Activated CD4-positive, CD25-positive, alpha-beta regulatory T cell (primary cell): ENCODE results near the gene PRR29.
"Not testable (repeated sequence)": the region's sequence is repeated elsewhere in the genome, so short reads cannot be mapped to it uniquely, and the experiment has no call there.

Source experiments
- DNase-seq, 4 experiments: peaks; one replicate each; lab custom pipeline; 2025; lab: John Stamatoyannopoulos, UW

Gene PRR29

DNA sequence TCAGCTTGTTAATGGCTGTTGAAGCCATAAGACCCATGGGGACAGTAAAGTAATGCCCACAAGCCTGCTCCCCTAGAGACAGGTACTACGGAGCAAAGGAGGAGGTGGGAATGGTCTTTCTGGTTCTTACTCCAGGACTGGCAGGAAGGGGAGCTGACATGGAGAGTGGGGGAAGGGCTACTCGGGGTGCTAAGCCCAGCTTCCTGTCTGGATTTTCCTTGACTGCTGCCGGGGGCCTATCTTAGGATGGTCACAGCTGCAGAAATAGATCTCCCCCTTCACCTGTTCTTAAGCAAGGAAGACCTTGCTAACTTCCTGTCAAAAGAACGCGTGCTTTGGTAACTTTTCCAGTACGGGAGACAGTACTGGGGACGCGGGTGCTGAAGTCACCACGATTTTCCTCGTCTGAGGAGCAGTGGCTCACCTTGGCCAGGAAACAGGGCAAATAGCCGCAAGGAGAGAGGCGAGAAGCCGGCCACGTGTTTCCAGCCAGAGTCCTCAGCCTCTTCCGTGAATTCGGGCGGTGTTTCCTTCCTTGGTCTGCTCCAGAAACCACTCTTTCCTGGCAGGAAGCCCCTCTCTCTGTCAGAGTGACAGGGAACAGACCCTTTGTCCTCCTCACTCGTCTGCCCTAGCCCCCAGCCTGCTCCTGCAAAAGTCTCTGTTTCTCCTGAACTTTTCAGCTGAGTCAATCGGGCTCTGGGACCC lies 656 bp upstream of the PRR29 start:
- DNase-seq: no peak

DNA sequence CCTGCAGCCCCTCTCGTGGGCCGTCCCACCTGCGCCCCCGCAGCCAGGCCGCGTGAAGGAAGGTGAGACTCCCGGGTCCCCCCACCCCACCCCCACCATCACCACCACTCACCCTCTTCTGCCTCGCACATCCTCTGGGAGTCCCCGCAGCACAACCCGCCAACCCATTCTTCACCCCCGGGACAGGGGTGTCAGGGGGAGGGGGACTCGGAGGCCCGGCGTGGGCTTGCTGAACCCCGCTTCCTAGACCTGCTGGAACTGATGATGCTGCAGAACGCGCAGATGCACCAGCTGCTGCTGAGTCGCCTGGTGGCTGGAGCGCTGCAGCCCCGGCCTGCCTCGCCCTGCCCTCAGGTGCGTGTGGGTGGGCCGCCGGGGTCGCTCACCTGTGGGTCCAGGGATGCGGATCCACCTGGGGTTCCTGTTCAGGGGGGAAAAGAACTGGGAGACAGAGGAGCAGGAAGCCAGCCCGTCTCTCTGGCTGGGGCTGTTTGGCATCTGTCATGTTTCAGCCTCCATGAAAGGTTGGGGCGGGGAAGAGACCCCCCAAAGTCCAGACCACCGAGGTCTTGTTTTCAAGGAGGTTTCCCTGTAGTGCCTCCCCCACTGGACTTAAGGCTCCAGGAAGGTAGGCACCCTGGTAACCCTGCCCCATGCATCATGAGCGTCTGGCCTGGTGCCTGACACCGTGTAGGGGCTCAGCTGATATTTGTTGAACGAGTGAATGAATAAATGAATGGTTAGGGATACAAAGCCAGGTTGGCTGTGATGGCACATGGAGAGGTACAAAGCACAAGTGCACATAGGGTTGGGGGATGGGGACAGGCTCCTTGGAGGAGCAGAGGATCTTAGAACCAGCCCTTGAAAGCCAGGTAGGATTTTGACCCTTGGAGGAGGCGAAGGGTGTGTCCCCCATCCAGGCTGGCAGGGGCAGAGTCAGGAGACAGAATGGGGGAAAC lies 849 bp downstream of the PRR29 start:
- DNase-seq: no peak

DNA sequence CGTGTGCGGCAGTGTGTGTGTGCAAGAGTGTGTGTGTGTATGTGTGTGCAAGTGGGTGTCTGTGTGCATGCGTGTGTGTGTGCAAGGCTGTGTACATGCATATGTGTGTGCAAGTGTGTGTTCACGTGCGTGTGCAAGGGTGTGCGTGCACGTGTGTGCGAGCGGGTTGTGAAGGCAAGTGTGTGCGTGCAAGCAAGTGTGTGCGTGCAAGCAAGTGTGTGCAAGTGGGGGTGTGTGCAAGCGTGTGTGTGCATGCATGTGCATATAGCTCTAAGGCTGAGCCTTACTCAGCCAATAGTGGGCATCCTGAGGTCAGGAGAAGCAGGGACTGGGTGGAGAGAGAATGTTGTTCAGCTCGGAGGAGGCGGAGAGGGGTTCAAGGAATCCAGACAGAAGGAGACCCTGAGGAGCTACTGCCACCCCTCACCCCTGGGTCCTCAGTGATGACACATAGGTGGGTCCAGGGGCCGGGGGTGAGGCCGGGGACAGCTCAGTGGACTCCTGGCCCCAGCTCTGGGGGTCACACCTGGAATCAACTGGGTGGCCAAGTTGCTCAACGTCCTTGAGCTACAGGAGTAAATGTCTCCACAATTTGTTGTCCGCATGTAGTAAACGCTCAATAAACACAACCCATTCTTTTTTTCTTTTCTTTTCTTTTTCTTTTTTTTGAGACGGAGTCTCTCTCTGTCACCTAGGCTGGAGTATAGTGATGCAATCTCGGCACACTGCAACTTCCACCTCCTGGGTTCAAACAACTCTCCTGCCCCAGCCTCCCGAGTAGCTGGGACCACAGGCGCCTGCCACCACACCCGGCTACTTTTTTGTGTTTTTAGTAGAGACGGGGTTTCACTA lies 1.8 kb downstream of the PRR29 start:
- no peak for DNase-seq

DNA sequence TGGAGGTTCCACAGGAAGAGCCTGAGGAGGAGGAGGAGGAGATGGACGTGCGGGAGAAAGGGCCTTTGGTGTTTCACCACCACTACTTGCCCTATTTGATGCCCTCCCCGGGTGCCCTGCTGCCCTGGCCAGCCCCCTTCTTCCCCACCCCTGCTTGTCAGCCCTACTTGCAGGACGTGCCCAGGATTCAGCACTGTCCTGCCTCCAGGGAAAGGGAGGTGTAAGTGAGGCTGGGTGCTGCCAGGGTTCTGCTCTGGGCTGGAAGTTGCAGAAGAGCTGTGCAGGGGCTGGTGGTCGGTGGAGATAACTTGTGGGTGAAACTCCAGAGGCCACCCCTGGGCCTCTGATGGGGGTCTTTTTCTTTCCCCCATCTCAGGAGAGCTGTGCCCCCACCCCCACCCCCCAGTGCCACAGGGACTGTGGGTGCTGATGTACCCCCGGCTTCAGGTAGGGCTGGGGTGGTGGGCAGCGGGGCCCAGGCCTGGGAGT lies 3.0 kb downstream of the PRR29 start:
- DNase-seq: no peak

DNA sequence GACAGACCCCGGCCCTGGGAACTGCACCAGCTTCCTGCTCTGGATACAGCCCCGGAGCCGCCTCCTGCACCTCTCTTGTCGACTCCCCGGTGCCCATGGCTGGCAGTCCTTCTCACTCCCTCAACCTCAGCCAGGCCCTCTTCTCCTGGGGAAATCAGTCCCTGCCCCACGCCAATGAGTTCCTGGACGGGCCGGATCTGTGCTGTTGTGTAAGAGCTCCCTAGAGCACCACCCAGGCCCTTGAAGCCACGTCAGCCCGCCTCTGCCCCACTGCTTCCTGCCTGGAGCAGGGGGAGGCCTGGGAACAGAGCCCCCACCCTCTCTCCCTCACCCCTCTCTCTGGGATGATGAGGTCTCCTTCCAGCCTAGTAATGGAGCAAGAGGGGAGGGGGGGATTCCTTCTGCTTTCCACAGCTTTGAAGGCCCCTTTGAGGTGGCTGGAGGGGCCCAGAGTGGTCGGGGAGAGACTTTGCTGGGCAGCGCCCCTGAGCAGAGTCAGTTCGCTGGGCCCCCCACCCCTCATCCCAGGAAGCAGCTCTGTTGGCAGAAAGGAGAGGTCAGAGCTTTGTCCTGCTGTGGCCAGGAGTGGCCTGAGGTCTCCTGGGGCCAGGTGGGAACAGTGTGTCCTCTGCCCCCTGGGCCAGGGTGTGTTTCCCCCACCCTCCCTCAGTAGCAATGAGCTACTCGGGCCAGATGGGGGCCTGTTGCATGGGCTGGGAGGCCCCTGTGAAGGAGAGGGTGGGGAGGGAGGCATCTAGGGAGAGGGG lies 3.8 kb downstream of the PRR29 start:
- no peak for DNase-seq

DNA sequence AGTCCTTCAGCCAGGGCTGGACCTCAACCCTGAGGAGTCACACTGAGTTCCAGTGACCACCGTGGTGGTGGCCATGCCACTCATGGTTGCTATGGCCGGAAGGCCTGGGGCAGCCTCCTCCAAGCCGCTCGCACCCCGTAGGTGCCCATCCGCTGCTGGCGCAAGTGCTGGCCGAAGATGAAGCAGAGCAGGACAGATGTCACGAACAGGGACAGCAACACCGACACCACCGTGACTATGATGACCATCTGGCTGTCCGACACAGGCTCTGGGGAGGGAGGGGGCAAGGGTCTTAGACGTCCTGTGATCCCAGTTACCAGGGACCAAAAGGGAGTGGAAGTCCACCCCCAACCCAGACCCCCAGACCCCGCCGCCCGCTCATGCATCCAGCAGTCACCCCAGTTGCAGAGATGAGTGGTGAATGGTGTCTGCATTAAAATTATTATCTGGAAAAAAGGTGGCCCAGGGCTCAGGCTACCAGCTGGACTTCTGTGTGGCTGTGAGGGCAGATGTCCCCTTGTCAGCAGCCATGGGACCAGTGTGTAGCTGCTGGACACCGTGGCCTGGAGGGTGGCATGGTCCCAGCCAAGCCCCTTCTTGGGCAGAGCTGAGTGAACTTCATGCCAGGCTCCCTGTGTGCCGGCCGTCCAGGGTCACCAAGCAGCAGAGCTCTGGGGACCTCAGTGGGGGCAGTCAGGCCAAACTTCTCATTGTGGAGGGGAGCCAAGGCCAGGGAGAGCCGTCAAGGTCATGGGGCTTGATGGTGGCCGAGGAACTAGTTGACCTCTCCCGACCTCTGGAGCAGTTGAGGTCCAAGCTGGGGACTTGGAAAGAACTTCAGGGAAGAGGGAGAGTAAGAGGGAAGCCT lies 4.7 kb downstream of the PRR29 start:
- no peak for DNase-seq

DNA sequence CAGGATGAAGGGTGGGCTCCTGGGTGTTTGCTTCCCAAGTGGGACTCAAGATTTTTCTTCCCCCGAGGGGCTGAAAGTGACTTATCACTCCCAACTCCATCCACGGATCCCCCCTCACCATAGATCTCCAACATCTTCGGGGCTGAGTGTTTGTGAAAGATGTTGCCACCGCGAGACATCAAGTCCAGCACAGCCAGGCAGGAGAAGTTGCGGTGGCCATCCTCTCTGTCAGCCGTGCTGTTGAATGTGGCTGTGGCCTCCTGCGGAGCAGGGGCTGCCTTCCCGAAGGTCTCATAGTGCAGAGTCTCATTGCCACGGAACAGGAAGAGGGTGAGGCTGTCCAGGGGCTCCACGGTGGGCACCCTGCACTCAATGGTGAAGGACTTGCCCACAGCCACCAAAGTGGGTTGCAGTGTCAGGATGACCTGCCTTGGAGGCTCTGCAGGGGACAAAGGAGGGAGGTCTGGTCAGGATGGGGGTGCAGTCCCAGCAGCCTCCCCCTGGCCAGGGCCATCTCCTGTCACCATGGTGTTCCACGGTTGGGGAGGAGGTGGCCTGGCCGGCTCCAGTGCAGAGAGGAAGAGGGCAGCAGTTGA lies 5.5 kb downstream of the PRR29 start:
- DNase-seq: no peak

DNA sequence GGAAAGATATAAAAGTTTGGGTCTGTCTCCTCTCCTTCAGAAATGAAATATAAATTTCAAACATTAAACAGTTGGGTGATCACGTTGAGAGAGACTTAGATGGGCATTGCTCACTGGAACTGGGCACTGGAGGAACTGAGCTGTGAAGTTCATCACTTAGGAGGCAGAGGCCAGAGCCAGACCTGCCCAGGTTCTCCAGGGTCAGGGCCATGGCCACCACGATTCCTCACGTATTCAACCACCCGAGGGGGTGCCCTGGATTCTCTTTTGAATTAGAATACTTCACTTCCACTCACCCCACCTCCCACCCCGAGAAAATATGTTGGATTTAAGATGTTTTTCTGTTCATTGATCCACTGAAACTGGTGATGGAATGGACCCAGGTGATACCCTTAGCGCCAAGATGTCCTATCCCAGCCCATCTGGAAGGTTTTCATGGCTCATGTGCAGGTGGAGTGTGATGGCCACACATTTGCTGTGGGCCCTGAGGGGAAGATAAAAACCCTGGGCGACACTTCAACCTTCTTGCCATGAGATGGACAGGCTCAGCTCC lies 6.1 kb downstream of the PRR29 start:
- no peak for DNase-seq

DNA sequence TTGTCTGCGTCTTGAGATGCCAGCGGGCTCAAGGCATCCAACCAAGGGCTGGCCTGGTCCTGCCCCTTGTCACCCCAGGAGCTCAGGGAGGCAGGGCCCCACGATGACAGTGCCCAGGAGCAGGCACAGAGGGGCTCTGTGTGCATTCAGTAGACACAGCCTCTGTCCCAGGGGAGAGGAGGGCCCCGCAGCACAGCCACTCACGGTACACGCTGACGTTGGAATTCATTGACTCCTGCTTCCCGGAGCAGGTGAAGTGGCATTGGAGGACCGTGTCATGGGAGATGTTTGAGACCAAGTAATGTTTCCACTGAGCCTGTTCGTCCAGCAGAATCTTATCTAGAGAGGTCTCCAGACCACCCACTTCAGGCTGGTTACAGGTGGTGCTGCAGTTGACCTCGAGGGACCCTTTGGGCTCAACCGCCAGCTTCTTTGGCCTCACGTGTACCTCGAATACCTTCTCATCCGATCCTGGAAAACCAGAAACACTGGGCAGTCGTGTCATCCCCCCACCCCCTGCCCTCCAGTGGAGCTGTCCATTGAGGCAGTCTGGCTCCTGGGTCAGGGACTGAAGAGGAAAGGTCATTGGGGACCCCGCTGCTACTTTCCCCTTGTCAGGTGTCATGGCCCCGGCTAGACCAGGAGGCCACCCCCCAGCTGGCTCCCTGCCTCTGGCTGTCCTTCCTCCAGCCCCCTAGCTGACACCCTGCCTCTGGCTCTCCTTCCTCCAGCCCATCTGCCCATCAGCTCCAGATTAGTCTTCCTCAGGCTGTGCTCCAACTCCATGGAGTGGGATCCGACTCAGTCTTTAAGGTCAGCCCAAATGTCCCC lies 7.0 kb downstream of the PRR29 start:
- no peak for DNase-seq

DNA sequence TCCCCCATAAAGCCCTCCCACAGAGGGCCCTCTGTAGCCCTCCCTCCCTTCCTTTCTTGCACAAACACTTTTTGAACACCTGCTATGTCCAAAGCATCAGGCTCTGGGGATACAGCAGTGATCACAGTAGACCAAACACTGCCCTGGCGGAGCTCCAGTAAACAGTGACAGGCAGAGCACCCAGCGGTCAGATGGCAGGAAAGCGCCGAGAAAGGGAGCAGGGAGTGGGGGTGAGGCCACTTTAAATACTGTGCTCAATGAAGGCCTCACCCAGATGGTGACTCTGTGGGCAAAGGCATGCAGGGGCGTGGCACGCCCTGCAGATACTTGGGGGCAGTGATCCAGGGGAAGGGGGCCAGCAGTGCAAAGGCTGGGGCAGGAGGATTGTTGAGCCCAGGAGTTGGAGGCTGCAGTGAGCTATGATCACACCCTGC lies 7.6 kb downstream of the PRR29 start:
- DNase-seq: no peak

DNA sequence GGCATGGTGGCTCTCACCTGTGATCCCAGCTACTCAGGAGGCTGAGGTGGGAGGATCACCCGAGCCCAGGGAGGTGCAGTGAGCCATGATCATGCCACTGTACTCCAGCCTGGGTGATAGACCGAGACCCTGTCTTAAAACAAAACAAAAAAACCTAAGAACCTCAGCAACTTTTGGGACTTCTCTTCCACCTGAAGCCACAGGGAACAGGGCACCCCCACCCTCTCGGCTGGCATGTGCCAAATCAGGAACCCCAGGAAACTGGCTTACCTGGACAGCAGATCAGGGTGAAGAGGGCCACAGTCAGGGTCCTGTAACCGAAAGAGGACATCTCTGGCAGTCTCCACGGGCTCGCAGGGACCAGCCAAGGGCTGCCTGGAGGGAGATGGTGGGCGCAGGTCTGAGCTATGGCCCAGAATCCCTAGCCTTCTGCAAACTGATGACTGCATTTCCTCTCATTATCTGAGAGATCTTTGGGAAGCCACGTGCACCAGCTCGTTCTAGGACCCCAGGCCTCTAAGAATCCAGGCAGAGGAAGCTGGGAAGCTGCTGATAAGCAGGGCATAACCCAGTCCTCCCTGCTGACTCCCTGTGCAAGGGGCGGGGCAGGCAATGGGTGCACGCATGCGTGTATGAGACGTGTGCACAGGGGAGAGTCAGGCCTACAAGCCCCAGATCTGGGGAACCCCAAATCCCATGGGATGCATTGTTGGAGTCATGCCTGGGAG lies 8.4 kb downstream of the PRR29 start:
- no peak for DNase-seq

DNA sequence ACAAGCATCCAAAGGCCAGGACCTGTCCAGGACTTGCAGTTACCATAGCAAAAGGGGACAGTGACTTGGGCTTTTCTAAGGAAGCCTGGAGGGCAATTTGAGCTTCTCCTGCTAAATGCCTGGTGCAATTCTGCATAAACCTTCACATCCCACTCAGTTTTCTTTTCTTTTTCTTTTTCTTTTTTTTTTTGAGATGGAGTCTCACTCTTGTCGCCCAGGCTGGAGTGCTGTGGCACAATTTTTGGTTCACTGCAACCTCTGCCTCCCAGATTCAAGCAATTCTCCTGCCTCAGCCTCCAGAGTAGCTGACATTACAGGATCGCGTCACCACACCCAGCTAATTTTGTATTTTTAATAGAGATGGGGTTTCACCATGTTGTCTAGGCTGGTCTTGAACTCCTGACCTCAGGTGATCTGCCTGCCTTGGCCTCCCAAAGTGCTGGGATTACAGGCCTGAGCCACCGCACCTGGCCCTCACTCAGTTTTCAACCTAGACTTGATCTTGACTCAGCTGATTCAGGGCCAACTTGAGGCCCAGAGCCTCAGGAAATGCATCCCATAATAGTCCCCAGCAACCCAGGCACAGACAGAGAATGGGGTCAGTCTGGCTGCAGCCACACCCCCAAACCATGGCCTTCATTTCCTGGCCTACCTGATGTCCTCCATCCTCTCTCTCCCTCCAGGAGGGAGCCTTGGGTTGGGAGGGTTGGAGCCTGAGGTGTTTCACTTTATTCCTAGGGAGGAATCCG lies 9.1 kb downstream of the PRR29 start:
- DNase-seq: not testable (repeated sequence)

DNA sequence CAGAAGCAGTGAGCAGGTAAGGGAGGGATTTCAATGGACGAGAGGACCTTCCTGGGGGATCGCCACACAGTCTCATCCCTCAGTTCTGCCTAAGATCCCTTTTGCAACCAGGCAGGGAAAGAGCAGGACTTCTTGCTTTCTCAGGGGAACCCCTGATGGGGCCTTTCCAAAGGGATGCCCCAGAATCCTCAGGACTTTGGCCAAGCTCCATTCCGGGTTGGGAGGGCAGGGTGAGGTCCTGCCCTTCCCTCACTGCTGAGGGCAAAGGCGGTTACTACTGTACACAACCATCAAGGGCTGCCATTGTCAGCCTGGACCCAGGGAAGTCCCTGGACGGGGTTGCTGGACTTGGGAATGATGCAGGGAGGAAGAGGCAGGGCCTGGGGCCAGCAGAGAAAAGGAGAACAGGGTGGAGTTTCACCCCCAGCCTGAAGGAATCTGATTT lies 9.7 kb downstream of the PRR29 start:
- DNase-seq: no peak

DNA sequence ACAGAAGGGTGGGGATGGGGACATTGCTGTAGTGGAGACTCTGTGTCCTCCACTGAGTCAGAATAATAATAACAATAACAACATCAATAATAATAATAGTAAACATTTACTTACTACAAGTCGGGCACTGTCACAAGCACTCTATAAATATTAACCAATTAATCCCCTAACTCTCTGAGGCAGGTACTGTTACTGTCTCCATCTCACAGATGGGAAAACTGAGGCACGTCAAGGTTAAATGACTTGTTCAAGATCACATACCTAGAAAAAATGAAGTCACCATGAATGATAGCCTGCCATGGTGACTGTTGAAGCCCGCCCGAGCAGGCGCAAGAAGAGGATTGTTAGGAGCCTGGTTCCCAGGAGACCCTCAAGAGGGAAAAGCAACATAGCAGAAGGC lies 10.2 kb downstream of the PRR29 start:
- no peak for DNase-seq

DNA sequence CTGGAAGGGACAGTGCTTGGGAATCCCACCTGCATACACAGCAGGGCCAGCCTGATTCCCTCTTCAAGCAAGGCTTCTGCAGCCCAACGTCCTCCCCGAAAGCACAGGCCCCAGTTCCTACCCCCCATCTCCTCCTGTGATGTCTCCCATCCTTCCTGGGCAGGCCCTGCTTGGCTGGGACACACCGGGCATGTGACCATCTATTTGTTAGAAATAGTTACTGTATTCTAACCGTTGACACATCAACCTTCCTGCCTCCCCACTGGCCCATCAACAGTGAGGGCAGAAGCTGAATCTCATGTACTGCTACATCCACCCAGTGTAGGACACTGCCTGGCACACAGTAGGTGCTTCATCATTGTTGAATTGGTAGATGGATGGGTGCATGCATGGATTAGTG lies 10.7 kb downstream of the PRR29 start:
- DNase-seq: no peak

DNA sequence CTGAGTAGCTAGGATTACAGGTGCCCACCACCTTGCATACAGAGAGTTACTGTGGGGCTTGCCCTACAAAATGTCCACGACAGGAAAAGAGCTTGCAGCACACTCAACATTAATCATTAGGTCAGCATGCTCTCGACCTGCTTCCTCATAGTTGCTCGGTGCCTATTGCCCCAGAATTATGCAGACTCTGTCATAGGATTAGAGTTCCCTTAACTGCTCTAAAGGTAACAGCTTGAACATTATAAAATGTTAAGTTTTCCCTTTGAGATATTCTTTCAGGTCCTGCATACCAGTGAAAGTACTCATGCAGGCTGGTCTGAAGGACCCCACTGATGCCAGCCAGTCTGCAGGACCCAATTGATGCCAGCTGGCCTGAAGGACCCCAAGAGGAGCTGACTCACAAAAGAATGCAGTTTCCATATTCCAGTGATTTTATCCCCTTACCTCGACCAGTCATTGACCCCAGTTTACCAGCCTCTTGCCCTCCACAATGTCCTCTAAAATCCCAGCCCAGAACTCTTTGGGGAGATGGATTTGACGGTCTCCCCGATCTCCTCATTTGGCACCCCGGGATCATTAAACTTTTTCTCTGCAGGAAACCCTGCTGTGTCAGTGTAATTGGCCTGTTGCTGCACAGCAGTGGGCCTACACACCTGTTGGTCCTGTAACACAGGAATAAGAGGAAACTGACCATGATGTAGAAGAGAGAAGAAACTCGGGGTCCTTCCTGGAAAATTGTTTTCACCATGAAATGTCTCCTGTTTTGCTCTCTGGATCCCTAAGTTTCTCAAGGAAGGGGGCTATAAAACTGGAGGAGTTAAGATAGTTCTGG lies 11.6 kb downstream of the PRR29 start:
- DNase-seq: no peak
